VCaP (cell line): ENCODE measurements around the gene SLC25A21.

Experiments used
- H3K27ac ChIP-seq: fragments of 450-650 bp; 2 replicates; pipeline ENCODE4 v1.5.1; 2017
- TF ChIP-seq, protein P1 (sequence below): fragments of 450-650 bp; conservative IDR thresholded peaks from 2 replicates; pipeline ENCODE4 v1.5.1; 2017; ENCODE audit warnings: mild to moderate bottlenecking, moderate library complexity

SLC25A21 gene

DNA sequence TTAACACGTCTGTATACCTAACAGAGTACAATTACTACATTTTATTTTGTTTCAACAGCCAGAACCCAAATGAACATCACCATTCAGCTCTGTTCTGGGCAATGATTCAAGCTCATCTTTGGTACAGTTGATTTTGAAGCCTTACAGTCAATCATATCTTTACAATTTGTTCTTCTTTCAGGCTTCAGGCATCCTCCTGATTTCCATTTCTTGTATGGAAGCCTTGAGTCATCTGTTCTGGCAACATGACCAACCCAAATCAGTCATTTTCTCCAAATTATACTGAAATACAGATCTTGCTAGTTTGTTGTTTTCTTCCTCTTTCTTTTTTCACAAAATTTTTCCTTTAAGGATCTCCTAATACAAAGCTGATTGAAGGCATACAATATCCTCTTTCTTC, 430.5 kb downstream of the SLC25A21 start:
- no peak overlapping the region for H3K27ac ChIP-seq
- TF ChIP-seq, protein P1, sequence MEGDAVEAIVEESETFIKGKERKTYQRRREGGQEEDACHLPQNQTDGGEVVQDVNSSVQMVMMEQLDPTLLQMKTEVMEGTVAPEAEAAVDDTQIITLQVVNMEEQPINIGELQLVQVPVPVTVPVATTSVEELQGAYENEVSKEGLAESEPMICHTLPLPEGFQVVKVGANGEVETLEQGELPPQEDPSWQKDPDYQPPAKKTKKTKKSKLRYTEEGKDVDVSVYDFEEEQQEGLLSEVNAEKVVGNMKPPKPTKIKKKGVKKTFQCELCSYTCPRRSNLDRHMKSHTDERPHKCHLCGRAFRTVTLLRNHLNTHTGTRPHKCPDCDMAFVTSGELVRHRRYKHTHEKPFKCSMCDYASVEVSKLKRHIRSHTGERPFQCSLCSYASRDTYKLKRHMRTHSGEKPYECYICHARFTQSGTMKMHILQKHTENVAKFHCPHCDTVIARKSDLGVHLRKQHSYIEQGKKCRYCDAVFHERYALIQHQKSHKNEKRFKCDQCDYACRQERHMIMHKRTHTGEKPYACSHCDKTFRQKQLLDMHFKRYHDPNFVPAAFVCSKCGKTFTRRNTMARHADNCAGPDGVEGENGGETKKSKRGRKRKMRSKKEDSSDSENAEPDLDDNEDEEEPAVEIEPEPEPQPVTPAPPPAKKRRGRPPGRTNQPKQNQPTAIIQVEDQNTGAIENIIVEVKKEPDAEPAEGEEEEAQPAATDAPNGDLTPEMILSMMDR: no peak

DNA sequence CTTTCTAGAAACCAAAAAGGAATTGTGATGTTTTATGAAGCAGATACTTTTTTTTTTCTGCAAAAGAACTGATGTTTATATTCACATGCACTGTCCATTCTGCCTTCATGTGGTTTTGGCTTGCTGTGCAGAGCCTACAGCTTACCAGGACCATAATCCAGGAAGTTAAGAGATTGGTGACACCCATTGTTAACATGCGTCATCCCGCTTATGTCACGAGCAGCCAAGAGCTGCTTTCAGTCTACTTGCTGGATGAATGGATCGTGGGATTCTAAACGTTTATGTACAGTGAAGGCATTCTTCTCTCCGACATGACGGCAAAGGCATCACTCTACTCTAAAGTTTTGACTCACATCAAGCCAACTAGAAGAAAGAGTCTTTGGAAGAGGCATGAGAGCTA, 434.1 kb downstream of the SLC25A21 start:
- TF ChIP-seq, protein P1: no peak
- no peak overlapping the region for H3K27ac ChIP-seq

DNA sequence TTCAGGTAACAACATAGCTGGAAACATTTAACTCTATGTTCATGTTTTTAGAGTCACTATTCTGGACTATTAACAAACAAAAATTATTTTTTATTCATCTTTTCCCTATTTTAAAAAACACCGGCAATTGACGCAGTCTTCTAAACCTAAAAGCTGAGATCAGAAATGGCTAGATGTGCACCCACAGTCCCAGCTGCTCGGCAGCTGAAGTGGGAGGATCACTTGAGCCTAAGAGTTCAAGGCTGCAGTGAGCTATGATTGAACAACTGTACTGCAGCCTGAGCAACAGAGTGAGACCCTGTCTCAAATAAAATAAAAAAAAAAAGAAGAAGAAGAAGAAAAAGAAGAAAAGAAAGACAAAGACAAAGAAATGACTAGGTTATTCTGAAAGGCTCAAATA, 446.3 kb downstream of the SLC25A21 start:
- TF ChIP-seq, protein P1: no peak
- H3K27ac ChIP-seq: no peak overlapping the region

DNA sequence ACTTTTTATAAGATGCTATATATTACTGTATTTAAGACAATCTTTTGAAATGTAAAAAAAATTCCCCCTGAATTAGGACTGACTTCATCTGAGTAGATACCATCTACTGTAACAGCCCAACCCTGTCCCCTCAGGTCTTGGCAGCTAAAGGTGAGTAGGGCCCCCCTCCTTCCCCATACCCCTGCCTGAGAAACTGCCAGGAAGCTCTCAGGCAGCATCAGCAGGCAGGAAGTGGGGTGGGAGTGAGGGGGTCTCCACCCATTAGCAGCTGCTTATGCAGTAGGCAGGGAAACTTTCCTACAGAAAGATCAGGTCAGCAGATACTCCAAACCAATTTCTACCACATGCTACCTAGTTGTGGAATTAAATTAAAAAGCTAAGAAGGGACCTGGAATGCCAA, 448.2 kb downstream of the SLC25A21 start:
- TF ChIP-seq, protein P1: no peak
- no peak overlapping the region for H3K27ac ChIP-seq

DNA sequence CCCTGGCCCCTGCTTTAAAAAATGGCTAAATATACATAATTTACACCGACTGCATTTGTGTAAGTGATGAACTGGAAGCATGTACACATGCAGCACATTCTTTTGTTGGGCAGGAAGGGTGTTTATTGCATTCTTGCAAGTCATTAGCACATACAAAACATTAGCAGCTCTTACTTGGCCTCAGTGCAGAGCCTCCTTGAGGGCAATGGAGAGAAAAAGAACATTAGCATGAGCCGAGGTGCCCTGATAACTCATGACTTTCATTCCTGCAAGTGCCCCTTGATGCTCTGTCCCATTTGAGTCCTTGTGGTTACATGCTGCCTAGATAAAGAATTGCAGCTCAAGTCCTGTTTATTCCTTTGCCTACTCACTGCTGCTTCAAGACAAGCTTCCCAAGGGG, 448.9 kb downstream of the SLC25A21 start:
- TF ChIP-seq, protein P1: no peak
- no peak overlapping the region for H3K27ac ChIP-seq

DNA sequence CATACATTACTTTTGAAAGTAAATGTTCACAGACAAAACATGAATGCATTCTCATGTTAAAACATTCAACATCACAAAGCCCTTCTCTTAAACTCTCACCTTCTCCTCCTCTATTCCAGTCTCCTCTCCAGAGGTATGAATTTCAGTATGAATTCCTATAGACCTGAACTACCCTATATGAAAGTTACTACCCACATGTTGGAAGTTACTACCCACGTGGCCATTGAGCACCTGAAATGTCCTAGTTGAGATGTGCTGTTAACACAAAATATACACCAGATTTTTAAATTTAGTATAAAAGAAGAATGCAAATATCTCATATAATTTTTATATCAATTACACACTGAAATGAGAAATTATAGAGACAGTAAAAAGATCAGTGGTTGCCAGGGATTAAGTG, 450.5 kb downstream of the SLC25A21 start:
- no peak overlapping the region for H3K27ac ChIP-seq
- TF ChIP-seq, protein P1: no peak

DNA sequence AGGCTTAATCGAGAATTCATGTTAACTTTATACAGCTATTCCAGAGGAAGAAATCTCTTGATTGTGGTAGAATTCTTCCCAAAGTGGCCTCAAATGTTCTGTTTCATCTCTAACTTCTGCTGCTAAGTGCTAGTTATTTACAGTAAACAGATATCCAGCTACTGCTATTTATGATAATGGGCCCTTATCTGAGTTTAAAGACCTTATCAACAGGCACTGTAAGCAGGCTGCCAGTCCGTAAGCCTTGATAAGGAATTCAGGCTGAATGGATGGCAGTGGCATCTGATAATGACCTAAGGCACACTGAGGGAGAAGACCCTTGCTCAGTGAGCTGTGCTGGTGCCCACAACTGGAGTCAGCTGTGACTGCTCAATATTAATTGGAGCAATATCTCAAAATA, 451.7 kb downstream of the SLC25A21 start:
- H3K27ac ChIP-seq: no peak overlapping the region
- TF ChIP-seq, protein P1: no peak

DNA sequence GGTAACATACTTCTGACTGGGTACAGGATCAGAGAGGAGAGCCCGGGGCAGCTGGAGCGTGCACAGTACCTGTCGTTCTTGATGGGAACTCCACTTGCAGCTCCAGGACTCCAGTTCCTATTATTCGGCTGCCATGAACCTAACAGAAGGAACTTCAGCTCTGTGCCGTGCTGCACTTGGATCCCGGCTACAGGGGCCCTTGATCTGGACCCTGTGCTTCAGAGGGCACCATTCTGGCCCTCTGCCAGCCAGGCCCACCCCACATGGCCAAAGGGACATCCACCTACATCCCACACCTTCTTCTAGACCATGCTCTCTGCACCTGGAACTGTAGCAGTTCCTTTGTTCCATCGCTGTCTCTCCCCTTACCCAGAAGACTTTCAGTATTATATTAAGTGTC, 452.6 kb downstream of the SLC25A21 start:
- TF ChIP-seq, protein P1: no peak

More for the DNA sequence above, 452.6 kb downstream of the SLC25A21 start:
- H3K27ac ChIP-seq: no peak overlapping the region
